GM12872 (cell line): ENCODE results near the gene UVRAG.

Experiments used
- TF ChIP-seq, protein P1 (sequence below): IDR thresholded peaks from 3 replicates; pipeline ENCODE4 v1.5.1; 2011; ENCODE audit warnings: low read depth, mild to moderate bottlenecking, low read length, moderate library complexity; ENCODE audit not compliant: insufficient read depth

UVRAG gene

DNA sequence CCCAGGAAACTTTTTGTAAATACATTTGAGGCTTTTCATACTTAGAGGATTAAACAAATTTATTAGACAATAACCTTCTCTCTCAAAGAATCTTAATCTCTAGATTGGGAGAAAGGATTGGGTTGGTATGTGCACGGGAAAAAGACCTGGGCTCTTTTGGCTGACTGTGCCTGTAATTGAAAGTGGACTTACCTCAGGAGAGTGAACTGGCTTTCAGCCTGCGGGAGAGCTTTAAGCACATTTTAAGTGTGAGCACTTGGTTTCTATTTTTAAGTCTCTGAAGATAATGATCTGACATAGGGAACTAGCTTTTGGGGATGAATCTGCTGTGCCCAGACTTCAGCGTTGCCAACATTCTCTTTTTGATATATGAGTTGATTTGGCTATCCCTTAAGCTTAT lies 35.8 kb downstream of the UVRAG start:
- TF ChIP-seq, protein P1, sequence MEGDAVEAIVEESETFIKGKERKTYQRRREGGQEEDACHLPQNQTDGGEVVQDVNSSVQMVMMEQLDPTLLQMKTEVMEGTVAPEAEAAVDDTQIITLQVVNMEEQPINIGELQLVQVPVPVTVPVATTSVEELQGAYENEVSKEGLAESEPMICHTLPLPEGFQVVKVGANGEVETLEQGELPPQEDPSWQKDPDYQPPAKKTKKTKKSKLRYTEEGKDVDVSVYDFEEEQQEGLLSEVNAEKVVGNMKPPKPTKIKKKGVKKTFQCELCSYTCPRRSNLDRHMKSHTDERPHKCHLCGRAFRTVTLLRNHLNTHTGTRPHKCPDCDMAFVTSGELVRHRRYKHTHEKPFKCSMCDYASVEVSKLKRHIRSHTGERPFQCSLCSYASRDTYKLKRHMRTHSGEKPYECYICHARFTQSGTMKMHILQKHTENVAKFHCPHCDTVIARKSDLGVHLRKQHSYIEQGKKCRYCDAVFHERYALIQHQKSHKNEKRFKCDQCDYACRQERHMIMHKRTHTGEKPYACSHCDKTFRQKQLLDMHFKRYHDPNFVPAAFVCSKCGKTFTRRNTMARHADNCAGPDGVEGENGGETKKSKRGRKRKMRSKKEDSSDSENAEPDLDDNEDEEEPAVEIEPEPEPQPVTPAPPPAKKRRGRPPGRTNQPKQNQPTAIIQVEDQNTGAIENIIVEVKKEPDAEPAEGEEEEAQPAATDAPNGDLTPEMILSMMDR = no peak

- TF ChIP-seq, protein P1 = no peak
These were observed 36.2 kb downstream of the UVRAG start for GRCh38 chr11:75851203-75851602.

DNA sequence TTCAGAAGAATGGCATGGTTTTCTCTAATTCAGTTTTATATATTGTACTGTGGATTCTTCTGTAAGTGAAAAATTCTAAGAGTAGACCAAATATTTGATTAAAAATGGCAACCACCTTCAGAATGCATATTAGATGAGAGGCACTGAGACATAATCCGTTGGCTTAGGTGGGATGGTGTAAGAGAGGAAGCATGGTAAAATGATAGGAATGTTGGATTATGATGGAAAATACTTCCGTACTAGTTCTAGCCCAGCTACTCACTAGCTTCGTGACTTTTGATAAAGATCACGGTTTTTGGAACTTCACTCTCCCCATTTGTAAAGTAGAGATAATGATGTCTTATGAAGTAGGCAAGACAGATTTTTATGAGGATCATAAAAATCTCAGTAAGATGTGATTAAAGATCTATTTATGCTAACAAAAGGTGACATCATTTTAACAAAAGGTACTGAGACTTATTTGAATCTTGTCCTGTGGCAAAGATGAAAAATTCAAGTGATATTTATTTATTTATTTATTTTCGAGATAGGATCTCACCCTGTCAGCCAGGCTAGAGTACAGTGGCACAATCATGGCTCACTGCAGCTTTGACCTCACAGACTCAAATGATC lies 37.5 kb downstream of the UVRAG start:
- TF ChIP-seq, protein P1 = no peak

DNA sequence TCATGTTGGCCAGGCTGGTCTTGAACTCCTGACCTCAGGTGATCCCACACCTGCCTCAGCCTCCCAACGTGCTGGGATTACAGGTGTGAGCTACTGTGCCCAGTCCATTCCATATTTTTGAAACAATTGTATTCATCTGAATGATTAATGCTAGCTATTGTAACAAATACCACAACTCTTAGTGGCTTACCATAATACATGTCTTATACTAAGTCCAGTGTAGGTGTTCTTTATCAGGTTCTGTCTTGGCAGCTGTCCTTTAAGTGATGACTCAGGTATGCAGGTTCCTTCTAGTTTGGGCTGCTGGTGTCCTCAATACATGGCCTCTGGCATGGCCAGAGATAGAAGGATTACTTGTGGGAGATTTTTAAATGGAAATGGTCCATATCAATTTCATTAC lies 39.0 kb downstream of the UVRAG start:
- TF ChIP-seq, protein P1 = no peak

DNA sequence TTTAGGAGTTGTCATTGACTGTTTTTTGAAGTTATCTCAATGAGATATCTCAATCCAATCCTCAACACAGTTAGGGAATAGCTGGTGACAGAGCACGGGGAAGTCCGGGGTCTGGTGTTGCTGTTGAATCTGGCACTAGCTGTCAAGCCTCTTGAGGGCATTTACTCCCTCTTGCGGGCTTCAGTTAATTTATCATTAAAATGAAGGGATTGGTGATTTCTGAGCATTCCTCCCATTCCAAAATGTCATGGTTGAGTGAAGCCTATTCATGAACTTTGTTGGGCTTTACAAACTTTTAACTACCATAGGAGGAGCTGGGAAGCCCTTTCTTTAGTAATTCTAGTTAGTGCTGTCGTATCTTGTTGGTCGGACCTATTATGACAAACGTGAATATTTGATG lies 40.2 kb downstream of the UVRAG start:
- TF ChIP-seq, protein P1 = no peak

GRCh38 chr11:75856912-75857311 lies 41.9 kb downstream of the UVRAG start:
- TF ChIP-seq, protein P1 = no peak

DNA sequence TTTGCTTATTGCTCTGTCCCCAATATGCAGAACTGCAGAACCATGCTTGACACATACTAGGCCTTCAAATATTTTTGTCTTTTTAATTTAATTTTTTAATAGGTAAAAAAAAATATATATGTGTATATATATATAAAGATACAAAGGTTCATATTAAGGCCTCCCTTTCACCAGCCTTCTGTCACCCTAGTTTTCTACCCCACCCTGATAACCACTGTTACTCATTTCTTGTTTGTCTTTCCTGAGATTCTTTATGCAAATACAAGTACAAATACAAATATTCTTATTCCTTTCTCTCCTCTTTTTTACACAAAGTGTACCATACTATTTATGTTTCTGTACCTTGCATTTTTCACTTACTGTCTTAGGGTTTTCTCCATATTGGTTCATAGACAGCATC lies 43.0 kb downstream of the UVRAG start:
- TF ChIP-seq, protein P1 = no peak

GRCh38 chr11:75858613-75859012 lies 43.6 kb downstream of the UVRAG start:
- TF ChIP-seq, protein P1 = no peak
